ENCODE results near the gene RAB42. TPM values are rescaled to one million over a fixed set of nuclear protein-coding genes. Genes with fewer than 3 reads are reported as not detected.
A peak's percentile ranks its signal among the peaks of the same experiment; 100 is the strongest.

Gene RAB42
- total RNA-seq, 1 experiment from 2014 or later = 13.2 TPM

DNA sequence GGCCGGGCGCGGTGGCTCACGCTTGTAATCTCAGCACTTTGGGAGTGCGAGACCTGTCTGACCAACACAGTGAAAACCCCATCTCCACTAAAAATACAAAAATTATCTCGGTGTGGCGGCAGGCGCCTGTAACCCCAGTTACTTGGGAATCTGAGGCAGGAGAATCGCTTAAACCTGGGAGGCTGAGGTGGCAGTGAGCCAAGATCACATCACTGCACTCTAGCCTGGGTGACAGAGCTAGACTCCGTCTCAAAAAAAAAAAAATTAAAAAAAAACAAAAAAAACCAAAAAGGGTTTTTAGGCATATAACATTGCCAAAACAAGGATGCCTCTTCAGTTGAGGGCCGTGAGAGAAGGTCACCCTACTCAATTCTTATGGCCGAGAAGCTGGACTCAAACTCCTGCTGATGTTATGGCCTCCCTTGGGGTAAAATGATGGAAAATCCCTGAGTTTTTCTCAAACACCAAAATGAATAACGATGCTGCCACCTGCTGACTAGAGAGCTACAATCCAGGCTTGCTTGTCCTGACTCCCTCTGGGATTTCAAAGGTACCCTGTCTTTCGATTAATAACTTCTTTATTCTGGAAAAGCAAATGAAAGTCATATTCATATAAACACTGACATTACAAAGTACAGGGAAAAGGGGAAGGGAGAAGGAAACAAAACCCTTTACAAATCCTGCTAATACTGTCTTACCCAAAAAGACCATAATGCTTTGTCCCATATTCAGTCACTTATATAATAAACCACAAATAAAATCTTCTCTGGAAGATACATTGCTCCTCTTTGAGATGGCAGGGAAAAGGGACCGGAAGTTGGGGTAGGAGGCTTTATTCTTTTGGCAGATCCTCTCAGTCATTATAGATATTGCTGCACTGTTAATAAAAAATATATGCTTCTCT is 10.7 kb downstream of the RAB42 start:
- H2BK20ac ChIP-seq (ENCODE audit: low read depth, low read length, poor library complexity, severe bottlenecking) = no peak overlapping the region
- DNase-seq = no peak
- H3K14ac ChIP-seq (ENCODE audit: insufficient read depth, low read length) = no peak overlapping the region
- H3K4ac ChIP-seq (ENCODE audit: low read depth, low read length) = no peak overlapping the region
- no peak overlapping the region for H3K4me2 ChIP-seq (ENCODE audit: insufficient read depth, insufficient read length, low read length)
- no peak overlapping the region for H2BK12ac ChIP-seq (ENCODE audit: insufficient read length, low read depth, low read length)
- TF ChIP-seq, protein P1, sequence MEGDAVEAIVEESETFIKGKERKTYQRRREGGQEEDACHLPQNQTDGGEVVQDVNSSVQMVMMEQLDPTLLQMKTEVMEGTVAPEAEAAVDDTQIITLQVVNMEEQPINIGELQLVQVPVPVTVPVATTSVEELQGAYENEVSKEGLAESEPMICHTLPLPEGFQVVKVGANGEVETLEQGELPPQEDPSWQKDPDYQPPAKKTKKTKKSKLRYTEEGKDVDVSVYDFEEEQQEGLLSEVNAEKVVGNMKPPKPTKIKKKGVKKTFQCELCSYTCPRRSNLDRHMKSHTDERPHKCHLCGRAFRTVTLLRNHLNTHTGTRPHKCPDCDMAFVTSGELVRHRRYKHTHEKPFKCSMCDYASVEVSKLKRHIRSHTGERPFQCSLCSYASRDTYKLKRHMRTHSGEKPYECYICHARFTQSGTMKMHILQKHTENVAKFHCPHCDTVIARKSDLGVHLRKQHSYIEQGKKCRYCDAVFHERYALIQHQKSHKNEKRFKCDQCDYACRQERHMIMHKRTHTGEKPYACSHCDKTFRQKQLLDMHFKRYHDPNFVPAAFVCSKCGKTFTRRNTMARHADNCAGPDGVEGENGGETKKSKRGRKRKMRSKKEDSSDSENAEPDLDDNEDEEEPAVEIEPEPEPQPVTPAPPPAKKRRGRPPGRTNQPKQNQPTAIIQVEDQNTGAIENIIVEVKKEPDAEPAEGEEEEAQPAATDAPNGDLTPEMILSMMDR (conservative IDR thresholded peaks at IDR 0.05) = peak; percentile 83
- H2BK120ac ChIP-seq (ENCODE audit: low read depth, low read length, poor library complexity, severe bottlenecking) = no peak overlapping the region
- H4K20me1 ChIP-seq (ENCODE audit: control insufficient read depth, insufficient read depth, insufficient read length) = no peaks in the 10 kb centered on the region
- peaks cover 3 to 28% (median 10%) of the 10 kb centered on the region in 3 experiments; a peak in 6 of 7 replicates for H3K36me3 Mint-ChIP-seq (ENCODE audit: insufficient read depth in 1 of 3, low read depth in 3 of 3)
- H3K18ac ChIP-seq (ENCODE audit: insufficient read length, low read depth, low read length) = no peak overlapping the region
- no peak overlapping the region for H3K56ac ChIP-seq (ENCODE audit: insufficient read length, low read depth, low read length)
- H3K27me3 ChIP-seq (ENCODE audit: insufficient read depth, low read length) = no peaks in the 10 kb centered on the region
- H3K27me3 Mint-ChIP-seq (ENCODE audit: low read depth) = no peaks in the 10 kb centered on the region
- no peaks in the 10 kb centered on the region for H3K9me3 ChIP-seq (ENCODE audit: control insufficient read depth, low read depth, low read length)
- H3K79me2 ChIP-seq (ENCODE audit: insufficient read depth, low read length) = no peaks in the 10 kb centered on the region
- H3K4me1 Mint-ChIP-seq = peaks cover 8 to 27% of the 10 kb centered on the region in 2 experiments
- no peak overlapping the region for H2BK5ac ChIP-seq (ENCODE audit: insufficient read length, low read length)
- no peaks in the 10 kb centered on the region for H3K9me3 Mint-ChIP-seq
- no CpG with 5 or more reads among the region's 15 CpGs for WGBS (ENCODE audit: extremely low coverage, insufficient read length, low lambda C conversion rate)
- H2AFZ ChIP-seq (ENCODE audit: low read length) = no peak overlapping the region
- H3K23ac ChIP-seq (ENCODE audit: insufficient read length, low read depth, low read length) = no peak overlapping the region
- no peak overlapping the region for H4K5ac ChIP-seq (ENCODE audit: insufficient read length, low read depth, low read length)
- no peak overlapping the region for H4K8ac ChIP-seq (replicated peaks; ENCODE audit: insufficient read length, low read depth, low read length)
- H3K4me3 Mint-ChIP-seq = peak overlapping the region in 1 of 2 experiments; percentile 28; a peak in 1 of 5 replicates
- H2BK15ac ChIP-seq (ENCODE audit: low read depth, low read length) = no peak overlapping the region
- no peak overlapping the region for H3K27ac ChIP-seq (ENCODE audit: insufficient read length, low read depth, low read length)
- H3K9ac ChIP-seq (ENCODE audit: extremely low read depth, insufficient read length, low read length) = no peak overlapping the region
- H3K23me2 ChIP-seq (ENCODE audit: insufficient read length, low read depth, low read length, poor library complexity, severe bottlenecking) = no peaks in the 10 kb centered on the region
- H3K4me1 ChIP-seq (ENCODE audit: insufficient read depth, low read length) = no peaks in the 10 kb centered on the region
- H4K91ac ChIP-seq (ENCODE audit: insufficient read length, low read depth, low read length) = no peak overlapping the region
- H3K27ac Mint-ChIP-seq = peak overlapping the region in 2 of 3 experiments; percentile 46 to 62; a peak in 3 of 7 replicates
- no peak overlapping the region for H2AK5ac ChIP-seq (ENCODE audit: insufficient read length, low read length)
- no peaks in the 10 kb centered on the region for H3K79me1 ChIP-seq (ENCODE audit: insufficient read depth, low read depth, low read length, poor library complexity, severe bottlenecking)
- H3T11ph ChIP-seq (ENCODE audit: low read length) = no peak overlapping the region

Data from H9 (cell line).